Measurements from ENCODE around the gene LRRC36. TPM values are rescaled to one million over a fixed set of nuclear protein-coding genes. Genes with fewer than 3 reads are reported as not detected.

The LRRC36 gene
- total and polyA plus RNA-seq, 8 donors: 0.37 to 33.0 (median 0.96) TPM; not detected in 4

DNA sequence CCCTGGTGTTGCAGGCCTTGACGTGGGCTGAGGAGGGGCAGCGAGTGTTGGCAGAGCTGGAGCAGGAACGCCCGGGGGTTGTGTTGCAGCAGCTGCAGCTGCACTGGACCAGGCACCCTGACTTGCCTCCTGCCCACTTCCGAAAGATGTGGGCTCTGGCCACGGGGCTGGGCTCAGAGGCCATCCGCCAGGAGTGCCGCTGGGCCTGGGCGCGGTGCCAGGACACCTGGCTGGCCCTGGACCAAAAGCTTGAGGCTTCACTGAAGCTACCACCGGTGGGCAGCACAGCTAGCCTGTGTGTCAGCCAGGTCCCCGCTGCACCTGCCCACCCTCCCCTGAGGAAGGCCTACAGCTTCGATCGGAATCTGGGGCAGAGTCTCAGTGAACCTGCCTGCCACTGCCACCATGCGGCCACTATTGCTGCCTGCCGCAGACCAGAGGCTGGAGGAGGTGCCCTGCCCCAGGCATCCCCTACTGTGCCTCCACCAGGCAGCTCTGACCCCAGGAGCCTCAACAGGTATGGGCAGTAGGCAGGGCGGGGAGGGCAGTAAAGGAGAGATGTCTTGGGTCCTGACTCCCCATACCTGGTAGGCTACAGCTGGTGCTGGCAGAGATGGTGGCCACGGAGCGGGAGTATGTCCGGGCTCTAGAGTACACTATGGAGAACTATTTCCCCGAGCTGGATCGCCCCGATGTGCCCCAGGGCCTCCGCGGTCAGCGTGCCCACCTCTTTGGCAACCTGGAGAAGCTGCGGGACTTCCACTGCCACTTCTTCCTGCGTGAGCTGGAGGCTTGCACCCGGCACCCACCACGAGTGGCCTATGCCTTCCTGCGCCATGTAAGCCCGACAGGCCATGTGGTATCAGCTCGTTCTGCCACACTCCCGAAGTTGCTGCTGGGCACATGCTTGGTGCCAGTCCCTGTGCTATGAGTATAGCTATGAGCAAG is 41.6 kb upstream of the LRRC36 start:
- 59 to 88% (median 69%) methylated on average over 21 to 34 of the region's 34 CpGs for WGBS, 5 donors
- TF ChIP-seq, protein P1, sequence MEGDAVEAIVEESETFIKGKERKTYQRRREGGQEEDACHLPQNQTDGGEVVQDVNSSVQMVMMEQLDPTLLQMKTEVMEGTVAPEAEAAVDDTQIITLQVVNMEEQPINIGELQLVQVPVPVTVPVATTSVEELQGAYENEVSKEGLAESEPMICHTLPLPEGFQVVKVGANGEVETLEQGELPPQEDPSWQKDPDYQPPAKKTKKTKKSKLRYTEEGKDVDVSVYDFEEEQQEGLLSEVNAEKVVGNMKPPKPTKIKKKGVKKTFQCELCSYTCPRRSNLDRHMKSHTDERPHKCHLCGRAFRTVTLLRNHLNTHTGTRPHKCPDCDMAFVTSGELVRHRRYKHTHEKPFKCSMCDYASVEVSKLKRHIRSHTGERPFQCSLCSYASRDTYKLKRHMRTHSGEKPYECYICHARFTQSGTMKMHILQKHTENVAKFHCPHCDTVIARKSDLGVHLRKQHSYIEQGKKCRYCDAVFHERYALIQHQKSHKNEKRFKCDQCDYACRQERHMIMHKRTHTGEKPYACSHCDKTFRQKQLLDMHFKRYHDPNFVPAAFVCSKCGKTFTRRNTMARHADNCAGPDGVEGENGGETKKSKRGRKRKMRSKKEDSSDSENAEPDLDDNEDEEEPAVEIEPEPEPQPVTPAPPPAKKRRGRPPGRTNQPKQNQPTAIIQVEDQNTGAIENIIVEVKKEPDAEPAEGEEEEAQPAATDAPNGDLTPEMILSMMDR (IDR thresholded peaks at IDR 0.05): peak in 5 of 7 experiments; percentile 29 to 52 (median 42)
- no peak for TF ChIP-seq EP300 (IDR thresholded peaks at IDR 0.05)
- H3K27ac ChIP-seq: no peak overlapping the region
- intact Hi-C loops (cut with DNase I; ENCODE audit: low total_unique reads): no loop called here
- H3K27me3 ChIP-seq: no peaks in the 10 kb centered on the region
- H3K4me1 ChIP-seq: peaks cover 0 to 7% (median 5%) of the 10 kb centered on the region in 4 donors
- no peak overlapping the region for H3K4me3 ChIP-seq
- peak; percentile 61 to 75 for DNase-seq
- H3K9me3 ChIP-seq: no peaks in the 10 kb centered on the region
- H3K36me3 ChIP-seq: peaks cover 0 to 9% (median 1%) of the 10 kb centered on the region in 4 donors

DNA sequence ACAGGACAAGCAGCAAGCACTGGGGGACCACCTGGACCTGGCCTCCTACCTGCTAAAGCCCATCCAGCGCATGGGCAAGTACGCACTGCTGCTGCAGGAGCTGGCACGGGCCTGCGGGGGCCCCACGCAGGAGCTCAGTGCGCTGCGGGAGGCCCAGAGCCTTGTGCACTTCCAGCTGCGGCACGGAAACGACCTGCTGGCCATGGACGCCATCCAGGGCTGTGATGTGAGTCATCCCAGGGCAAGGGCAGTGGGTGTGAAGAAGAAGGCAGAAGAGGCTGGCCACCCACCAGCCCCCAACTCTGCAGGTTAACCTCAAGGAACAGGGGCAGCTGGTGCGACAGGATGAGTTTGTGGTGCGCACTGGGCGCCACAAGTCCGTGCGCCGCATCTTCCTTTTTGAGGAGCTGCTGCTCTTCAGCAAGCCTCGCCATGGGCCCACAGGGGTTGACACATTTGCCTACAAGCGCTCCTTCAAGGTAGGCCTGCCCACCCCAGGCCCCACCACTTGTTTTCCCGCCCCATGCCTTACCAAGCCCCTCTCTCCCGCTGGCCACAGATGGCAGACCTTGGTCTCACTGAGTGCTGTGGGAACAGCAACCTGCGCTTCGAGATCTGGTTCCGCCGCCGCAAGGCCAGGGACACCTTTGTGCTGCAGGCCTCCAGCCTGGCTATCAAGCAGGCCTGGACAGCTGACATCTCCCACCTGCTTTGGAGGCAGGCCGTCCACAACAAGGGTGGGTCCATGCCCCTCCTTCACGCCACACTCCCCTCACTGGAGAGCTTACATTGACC is 40.0 kb upstream of the LRRC36 start:
- H3K9me3 ChIP-seq: no peaks in the 10 kb centered on the region
- H3K4me3 ChIP-seq: no peak overlapping the region
- peaks cover 0 to 7% (median 3%) of the 10 kb centered on the region in 4 donors for H3K4me1 ChIP-seq
- no peaks in the 10 kb centered on the region for H3K27me3 ChIP-seq
- TF ChIP-seq POLR2A (IDR thresholded peaks at IDR 0.05) (no peak), EP300 (IDR thresholded peaks at IDR 0.05) (no peak), POLR2AphosphoS5 (IDR thresholded peaks at IDR 0.05) (no peak)
- TF ChIP-seq, protein P1 (IDR thresholded peaks at IDR 0.05): no peak
- intact Hi-C loops (cut with DNase I; ENCODE audit: low total_unique reads): no loop called here
- peaks cover 0 to 9% (median 1%) of the 10 kb centered on the region in 4 donors for H3K36me3 ChIP-seq
- DNase-seq: no peak
- 91 to 94% (median 92%) methylated on average over 19 to 28 of the region's 28 CpGs for WGBS, 5 donors
- no peak overlapping the region for H3K27ac ChIP-seq

DNA sequence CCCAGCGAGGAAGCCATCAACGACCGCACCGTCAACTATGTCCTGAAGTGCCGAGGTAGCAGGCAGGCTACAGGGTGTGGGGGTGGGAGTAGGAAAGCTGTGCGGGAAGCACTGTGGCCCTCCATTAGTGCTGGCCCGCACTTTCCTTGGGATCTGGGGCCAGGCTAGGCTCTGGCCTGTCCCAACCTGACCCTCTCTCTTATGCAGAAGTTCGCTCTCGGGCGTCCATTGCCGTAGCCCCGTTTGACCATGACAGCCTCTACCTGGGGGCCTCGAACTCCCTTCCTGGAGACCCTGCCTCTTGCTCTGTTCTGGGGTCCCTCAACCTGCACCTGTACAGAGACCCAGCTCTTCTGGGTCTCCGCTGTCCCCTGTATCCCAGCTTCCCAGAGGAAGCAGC is 38.7 kb upstream of the LRRC36 start:
- no peak for DNase-seq
- TF ChIP-seq POLR2AphosphoS5 (IDR thresholded peaks at IDR 0.05) (no peak), EP300 (IDR thresholded peaks at IDR 0.05) (no peak), POLR2A (IDR thresholded peaks at IDR 0.05) (no peak)
- TF ChIP-seq, protein P1 (IDR thresholded peaks at IDR 0.05): no peak
- H3K36me3 ChIP-seq: peaks cover 0 to 9% (median 1%) of the 10 kb centered on the region in 4 donors
- intact Hi-C loops (cut with DNase I; ENCODE audit: low total_unique reads): no loop called here
- H3K4me1 ChIP-seq: peaks cover 0 to 7% (median 3%) of the 10 kb centered on the region in 4 donors
- no peaks in the 10 kb centered on the region for H3K9me3 ChIP-seq
- H3K27me3 ChIP-seq: no peaks in the 10 kb centered on the region
- no peak overlapping the region for H3K27ac ChIP-seq
- WGBS, 5 donors: 92 to 98% (median 94%) methylated on average over 14 of the region's 14 CpGs
- H3K4me3 ChIP-seq: no peak overlapping the region

GRCh38 chr16:67291461-67291860 is 35.2 kb upstream of the LRRC36 start:
- no peak for DNase-seq
- intact Hi-C loops (cut with DNase I; ENCODE audit: low total_unique reads): no loop called here
- H3K27me3 ChIP-seq: no peaks in the 10 kb centered on the region
- H3K36me3 ChIP-seq: peaks cover 0 to 9% (median 1%) of the 10 kb centered on the region in 4 donors
- no peaks in the 10 kb centered on the region for H3K9me3 ChIP-seq
- peaks cover 0 to 2% (median 0%) of the 10 kb centered on the region in 4 donors for H3K4me1 ChIP-seq
- TF ChIP-seq, protein P1 (IDR thresholded peaks at IDR 0.05): no peak
- no peak for TF ChIP-seq EP300 (IDR thresholded peaks at IDR 0.05)
- TF ChIP-seq POLR2AphosphoS5 (IDR thresholded peaks at IDR 0.05): no peak
- H3K27ac ChIP-seq: no peak overlapping the region
- 72 to 89% (median 85%) methylated on average over 7 of the region's 7 CpGs for WGBS, 5 donors
- H3K4me3 ChIP-seq: no peak overlapping the region
